Central memory CD4-positive, alpha-beta T cell (primary cell): ENCODE data around the gene AKAP13.

Source experiments
- DNase-seq: peaks from one replicate; pipeline ENCODE4 v3.0.0; 2022

Gene AKAP13

DNA sequence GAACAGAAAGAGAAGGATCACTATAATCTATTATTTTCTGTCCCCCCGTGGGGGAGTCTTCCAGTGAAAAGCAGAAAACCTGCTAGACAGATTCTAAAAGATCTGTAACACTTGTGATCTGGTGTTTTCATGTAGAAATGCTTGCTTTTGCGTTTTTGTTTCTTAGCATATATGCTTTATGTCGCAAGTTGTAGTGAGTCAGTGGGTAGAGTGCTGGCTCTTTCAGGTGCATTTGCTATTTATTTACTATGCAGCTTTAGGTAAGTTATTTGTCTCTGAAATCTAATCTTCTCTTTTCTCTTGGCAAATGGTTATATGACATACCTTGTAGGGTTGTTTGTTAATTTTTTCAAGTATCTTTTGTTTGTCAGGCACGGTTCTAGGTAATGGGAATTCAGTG is 9.4 kb downstream of the AKAP13 start:
- no peak for DNase-seq

DNA sequence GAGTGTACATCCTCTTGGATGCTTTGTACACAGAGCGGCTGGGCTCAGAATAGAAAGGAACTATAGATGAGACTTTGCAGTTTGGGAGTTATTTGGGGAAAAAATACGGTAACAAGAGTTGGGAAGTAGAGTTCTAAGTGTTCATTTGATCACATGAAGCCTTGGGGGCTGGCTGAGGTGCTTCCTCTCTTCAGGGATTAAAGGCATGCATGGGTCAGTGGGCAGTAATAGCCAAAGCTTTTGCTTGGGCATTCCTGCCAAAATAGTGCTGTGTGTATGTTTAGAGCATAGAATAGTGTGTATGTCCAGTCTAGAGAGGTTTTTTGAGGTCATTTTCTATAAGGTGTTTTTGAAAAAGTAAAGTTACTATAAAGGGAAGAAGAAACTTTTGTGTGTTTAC is 12.8 kb downstream of the AKAP13 start:
- no peak for DNase-seq

DNA sequence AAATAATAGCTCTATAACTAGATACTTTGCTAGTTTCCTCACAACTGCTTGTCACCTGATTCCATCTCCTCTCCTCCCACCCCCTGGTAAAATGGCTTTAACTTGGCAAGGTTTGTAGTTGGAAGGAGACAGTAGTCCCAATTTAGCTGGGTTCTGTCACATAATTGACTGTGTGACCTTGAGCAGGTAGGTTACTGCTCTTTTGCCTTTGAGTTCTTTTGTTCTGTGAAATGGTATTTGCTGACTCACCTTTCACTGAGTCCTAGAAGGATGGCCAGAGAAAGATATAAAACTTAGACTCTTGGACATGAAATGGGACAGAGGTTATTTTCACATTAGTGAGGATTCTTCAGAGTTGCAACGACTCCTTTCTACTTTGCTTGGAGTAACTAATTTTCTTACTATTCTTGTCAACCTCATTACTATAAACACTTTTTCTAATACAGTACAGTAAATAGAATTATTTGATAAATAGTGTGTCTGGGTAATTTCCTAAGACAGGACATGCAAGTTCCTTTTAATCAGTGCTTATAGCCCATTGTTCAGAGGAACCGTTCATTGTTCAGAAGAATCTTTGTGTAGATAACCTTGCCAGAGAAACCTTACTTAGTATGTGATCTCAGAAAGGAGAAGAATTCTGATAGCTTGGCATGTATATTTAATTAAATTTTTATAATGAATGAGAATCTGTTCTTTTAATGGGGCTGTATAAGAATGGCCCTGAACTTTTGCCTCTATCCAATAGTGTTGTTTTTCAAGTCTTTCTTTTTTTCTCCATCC is 14.3 kb downstream of the AKAP13 start:
- no peak for DNase-seq

DNA sequence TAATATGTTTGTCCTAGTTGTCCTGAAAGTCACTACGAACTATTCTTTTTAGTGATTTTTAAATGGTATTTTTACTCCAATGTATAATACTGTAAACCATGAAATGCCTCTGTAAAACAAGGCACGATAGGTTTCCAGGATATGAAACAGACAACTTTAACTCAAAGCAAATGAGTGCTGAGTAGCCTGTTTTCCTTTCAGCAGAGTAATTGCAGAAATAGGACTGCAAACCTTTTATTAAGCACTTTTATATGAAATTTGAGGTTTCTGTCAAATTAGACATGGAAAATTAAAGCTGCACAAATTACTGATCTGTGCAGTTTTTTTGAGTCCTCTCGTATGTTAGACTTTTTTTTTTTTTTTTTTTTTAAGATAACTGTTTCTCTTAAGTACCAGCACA is 16.2 kb downstream of the AKAP13 start:
- no peak for DNase-seq

DNA sequence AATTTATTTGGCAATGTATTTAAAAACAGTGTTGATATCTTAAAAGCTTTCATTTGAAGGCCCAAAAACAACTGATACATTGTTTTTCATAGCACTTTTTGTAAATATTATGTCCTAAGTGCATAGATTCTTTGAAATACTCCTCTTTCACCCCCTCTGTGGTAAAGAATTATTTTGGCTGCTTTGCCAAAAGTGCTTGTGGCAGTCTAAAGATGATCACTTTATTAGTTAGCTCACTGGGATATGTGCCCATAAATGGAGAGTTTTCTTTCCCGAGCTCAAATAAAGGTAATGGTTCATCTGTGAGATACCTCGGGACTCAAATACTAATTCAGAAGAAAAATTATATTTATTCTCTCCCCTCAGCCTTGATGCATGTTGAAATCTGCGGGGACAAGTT is 16.7 kb downstream of the AKAP13 start:
- DNase-seq: no peak

DNA sequence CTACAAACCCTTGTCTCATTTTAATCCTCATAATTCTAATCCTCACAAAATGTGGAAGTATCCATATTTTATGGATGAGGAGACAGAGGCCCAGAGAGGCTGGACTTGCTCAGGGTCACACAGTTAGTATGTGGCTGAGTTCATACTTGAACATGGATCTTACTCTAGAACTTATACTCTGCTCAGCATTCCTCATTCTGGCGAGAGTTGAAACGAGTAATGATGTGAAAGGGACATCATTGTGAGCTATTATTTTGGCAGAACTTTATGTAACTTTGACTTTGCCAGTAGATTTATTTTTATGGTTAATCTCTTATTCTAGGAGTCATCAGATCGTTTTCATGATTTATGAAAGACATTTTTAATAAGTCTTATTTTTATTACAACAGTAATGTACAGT is 17.5 kb downstream of the AKAP13 start:
- no peak for DNase-seq

DNA sequence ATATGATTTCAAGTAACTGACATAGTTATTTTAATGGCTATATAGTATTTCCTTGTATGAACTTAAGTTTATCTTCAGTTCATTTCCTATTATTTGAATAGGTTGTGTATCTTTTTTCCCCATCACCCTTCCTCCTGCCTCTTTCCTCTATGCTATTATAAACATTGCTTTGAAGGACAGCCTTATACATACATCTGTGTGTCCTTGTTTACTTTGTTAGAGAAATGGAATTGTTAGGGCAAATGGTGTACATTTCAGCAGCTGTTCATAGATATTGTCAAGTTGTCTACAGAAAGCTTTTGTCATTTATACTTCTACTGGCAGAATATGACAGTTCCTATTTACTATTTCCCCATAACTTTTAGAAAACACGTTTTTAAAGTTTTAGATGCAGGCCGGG is 18.4 kb downstream of the AKAP13 start:
- no peak for DNase-seq

DNA sequence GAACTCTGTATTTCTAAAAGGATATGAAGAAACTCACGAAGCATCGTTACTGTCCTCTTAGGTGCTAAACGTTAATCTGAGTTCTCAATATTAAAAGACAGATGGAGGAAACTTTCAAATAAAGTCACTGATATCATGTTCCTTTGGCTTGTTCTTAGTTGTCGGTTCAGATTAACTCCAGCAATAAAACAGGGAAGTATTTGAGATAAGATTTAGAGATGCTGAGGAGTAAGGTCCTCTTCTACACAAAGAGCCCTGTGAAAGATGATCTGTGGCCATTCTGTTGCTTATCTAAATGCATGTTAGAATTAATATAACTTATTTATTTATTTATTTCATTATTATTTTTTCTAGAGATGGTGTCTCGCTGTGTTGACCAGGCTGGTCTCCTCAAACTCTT is 19.2 kb downstream of the AKAP13 start:
- DNase-seq: no peak

DNA sequence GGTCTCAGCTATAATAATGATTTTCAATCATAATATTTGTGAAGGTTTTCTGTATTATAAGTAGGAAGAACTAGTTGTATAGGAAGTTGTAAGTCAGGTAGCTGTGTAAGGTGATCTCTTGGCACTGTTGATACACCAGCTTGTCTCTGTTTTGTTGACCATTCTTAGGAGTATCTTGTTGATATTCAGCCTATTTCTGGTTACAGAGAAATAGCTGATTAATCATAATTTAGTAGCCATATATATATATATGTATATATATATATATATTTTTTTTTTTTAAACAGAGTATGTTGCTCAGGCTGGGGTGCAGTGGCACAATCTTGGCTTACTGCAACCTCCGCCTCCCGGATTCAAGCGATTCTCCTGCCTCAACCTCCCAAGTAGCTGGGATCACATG is 20.2 kb downstream of the AKAP13 start:
- DNase-seq: no peak

DNA sequence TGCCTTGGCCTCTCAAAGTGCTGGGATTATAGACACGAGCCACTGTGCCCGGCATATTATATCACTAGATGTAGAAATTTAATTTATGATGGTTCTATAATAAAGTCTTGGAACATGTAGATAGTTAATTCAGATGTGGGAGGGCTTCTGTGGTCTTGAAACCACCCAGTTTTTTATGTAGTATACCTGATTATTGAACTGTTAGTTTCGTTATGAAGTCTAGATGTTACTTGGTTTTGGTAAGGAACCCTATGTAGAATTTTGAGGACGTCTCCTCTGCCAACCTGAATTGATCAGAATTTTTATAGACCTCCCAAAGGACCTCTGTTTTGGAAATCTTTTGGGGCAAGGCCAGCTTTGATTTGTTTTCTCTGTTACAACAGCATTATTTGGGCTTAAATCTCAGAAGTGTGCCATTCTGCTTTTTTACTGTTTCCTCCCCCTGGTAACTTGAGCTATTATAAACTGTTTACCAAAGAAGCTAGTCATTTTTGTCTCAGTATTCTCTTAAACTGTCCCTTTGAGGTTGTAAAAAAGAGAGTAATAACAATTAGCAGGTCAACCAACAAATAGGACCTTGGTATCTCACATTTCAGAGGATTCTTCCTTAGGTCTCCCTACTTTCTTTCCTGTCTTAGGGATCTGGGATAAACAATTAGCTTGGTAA is 20.8 kb downstream of the AKAP13 start:
- no peak for DNase-seq

DNA sequence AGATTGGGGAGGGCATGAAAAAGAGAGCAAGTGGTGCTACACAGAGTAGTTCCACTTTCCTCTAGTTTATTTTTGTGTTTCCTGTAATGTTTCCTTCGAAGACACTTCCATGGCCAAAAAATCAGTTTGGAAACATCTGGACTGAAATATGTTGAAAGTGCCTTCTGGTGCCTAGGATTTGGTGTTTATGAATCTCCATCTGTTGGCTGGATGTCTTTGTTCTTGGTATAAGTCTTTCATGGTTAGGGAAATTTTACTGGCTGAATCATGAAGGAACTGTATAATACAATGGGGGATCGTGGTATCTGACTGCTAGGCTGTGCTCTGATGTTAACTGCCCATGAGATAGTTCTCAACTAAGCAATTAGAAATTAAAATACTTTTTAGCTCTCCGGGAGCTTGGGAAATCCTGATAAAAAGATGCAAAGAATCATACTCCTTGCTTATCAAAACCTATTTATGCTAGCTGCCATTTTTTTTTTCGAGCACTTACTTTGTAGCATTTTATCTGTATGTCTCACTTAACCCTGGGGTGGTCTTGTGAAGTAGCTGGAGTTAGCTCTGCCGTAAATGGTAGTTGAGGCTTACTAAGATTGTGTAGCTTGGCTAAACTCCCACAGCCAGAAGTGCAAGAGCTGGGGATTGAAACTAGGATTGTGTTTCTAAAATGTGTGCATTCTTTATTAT is 21.9 kb downstream of the AKAP13 start:
- DNase-seq: no peak

DNA sequence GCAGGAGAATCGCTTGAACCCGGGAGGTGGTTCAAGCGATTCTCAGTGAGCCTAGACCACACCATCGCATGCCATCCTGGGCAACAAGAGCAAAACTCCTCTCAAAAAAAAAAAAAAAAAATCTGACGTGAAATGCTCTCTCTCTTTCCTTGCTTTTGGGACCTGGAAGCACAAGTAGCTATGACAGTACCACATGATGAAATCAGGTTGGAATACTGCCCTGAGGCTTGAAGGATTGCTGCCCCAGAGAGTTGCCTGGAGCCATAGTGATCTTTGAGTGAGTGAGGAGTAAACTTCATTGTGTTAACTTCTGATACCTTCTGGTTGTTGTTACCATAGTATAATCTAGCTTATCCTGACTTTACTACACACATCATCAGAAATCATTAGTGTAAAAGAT is 23.3 kb downstream of the AKAP13 start:
- DNase-seq: no peak

DNA sequence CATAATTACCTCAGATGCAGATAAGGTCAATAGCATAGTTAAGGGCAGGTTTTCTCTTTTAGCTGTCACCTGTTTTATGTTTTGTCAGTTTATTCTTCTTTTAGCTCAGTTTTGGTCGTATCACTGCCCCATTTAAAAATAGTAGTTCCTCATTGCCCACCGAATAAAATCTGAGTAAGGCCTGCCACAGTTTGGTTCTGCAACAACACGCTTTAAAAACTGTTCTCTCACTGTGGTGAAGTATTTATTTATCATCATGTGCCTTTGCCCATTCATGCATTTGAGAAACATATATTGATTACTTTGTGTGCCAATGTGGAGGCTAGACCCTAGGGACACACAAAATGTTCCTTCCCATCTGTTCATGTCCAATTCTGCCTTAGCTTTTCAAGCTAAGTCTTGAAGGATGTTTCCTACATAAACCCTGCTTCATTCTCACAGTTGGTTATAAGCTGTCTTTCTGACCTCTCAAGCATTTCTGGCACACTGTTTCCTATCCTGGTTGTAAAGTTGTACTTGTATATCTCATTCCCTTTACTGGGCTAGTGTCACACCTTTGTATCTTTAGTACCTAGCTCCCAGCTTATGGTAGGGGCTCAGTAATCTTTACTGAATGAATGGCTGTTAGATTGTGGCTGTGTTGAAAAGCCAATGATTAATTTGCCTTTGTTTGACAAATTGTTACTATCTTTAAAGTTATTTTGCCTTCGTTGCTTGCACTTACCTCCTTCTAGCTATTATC is 23.9 kb downstream of the AKAP13 start:
- DNase-seq: no peak

DNA sequence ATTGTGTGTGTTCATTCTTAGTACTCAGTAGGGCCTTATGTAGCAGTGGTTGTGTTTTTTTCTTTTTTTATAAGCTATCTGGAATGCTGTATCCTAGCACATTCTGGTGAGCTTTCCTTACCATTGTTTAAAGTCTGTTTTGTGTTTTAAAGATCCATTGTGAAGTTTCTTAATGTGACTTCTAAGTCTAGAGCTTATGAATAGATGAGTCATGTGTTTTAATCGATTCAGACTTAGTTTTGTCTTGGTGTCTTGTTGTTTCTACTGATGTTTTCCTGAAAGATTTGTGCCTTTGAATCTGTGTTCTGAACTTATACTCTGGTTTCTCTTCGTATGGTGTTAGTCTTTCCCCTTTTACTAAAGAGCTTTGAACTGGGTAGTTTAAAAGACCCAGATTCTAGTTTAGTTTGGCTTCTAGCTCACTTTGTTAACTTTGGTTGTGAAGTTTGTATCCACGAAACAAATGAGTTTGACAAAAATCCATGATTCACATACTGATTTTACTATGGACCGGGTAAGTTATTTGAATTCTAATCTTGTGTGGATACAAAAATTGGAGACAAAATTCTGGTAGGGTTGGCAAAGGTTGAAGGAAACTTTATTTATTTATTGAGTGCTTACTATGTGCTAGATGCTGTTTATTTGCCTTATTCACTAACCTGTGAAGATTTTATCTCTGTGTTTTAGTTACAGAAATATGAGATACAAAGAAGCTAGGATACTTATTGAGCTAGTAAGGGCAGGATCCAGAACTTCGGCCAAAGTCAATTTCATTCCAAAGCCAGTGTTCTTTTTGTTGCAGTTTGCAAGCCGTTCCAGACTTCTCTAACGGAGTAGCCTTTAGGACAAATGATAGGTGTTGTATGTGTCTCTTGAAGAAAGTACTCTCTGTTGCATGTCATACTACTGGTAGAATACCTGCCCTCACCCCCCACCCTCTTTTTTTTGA is 24.8 kb downstream of the AKAP13 start:
- no peak for DNase-seq

DNA sequence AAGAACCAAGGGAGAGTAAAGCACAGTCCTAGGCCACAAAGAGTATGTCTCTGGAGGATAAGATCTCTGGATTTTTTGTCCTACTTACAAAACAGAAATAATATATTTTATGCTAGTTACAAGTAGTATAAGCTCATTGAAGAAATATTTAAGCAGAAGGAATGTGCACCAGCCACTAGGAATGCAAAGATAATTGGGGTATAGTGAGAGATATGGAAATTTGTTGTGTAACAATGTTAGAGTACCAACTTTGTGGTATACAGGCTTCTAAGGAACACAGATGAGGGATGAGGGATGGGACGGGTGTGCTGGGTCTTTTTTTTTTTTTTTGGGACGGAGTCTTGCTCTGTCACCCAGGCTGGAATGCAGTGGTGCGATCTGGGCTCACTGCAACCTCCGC is 26.5 kb downstream of the AKAP13 start:
- DNase-seq: no peak

DNA sequence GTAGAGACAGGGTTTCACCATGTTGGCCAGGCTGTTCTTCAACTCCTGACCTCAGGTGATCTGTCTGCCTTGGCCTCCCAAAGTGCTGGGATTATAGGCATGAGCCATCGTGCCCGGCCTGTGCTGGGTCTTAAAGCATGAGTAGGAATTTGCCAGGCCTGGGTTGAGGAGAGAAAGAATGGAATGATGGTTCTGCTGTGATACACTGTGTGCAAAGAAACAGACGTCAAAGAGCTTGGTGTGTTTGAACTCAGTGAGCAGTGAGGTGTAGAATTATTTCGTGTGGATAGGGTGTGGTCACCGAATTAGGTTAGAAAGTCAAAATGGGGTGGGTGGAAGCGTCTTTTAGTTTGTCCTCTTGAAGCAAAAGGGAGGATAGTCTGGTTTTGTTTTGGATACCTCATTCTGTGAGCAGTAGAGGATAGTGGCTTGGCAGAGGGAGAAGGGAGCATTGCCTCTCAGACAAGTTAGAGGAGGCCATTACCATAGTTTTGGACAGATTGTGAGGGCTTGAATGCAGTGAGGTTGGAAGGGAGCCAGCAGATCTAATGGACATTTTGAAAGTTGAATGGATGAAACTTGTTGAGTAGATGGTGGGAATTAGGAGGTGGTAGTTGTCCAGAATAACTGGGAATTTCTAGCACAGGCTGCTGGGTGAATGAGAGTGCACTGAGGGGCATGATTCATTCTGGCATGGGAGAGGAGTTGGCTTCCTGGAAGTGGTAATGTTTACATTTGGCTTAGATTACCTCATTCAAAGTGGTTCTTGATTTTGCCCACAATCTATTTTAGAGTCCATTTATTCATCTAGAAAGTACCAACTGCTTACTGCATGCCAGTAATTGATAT is 27.2 kb downstream of the AKAP13 start:
- DNase-seq: peak; percentile 41

DNA sequence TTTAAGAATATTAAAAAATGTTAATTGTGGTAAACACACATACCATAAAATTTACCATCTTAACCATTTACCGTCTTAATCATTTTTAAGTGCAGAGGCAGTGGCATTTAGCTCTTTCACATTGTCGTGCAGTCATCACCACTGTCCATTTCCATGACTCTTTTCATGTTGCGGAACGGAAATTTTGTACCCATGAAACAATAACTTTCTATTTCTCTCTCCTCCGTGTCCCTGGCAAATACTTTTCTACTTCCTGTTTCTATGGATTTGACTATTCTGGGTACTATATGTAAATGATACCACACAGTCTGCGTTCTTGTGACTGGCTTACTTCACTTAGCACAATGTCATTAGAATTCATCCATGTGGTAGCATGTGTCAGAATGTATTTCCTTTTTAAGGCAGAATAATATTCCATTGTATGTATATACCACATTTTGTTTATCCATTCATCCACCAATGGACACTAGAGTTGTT is 27.9 kb downstream of the AKAP13 start:
- DNase-seq: no peak

DNA sequence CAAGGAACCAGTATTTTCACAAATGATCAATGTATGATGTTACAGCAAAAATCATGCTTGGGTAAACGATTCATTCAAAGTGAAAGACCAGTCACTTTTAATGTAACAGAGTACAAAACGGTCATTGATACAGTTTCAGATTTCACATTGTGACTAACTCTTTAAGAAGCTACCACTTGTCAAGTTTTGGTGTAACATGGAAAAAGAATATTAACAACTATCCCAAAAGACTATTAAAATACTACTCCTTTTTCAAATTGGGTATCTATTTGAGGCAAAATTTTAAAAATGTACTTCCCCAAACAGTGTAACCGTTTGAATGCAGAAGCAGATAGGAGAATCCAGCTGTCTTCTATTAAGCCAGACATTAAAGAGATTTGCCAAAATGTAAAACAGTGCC is 31.7 kb downstream of the AKAP13 start:
- DNase-seq: no peak

DNA sequence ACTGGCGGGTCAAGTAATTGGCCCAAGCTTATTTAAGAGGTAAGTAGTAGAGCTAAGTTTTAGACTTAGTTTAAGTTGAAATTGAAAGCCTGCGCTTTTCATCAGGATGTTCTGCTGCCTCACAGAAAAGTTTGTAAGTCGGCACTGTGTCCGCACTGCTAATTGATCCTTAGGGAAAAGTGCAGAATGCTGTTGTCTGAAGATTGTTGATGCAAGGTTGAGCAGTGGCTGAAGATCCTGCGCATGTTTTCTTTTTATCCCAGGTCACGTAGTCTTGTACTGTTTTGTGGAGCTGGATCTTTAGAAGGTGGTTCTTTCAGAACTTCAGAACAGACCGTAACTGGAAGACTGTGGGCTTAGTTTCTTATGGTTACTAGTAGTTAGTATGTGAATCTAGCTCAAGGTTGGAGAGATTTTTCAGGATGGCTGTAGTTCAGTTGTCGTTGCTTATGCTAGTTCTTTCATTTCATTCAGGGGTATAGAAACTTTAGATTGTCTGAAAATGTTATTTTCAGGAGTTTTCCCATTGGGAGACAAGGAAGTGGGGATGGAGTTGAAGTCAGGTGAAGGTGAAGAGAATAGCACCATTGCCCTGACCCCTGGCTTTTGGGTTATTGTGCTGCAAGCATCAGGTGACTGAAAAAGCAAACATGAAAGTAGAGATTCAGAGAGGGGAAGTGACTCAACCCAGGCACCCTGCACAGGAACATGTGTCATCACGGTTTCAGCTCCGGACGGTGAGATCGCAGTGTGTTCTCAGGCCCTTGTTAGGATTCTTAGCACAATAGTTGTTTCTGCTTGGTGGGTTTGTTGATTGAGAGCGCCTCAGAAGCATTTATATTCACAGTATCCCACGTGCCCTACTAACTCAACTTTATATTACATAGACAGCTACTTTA is 32.8 kb downstream of the AKAP13 start:
- peak; percentile 56 for DNase-seq

DNA sequence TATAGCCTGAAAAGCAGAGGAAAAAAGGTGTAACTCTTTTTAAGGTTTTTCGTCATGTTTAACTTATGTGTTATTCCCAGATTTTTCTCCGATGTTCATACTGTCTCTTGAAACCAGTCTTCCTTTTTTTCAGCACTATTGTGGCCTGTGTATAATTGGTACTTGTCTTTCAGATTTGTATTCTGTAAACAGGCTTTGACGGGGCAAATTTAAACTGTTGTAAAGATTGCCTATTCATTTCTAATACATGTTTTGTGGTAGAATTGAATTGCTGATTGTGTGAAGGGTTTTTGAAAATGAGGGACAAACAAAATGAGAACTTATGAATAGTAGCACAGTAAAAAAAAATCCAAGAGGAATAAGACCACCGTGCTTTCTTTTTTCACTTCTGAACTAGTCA is 33.6 kb downstream of the AKAP13 start:
- DNase-seq: no peak
